ENCODE results near the gene LNP1. TPM values are rescaled to one million over a fixed set of nuclear protein-coding genes. Genes with fewer than 3 reads are reported as not detected.
"Not testable (repeated sequence)": the region's sequence is repeated elsewhere in the genome, so short reads cannot be mapped to it uniquely, and the experiment has no call there.

LNP1 gene, protein sequence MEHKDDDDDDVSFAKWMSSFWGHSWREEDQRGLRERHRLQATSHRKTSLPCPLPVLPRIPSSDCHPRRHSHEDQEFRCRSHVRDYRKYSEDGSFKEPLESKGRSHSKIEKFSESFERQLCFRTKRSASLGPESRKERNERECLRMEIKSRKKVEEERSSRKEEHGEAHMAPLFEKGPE
- 10 to 100 TPM in 1 of 4 donors, 1 to 10 TPM in 3; 7.0 to 10.1 (median 8.7) TPM for polyA plus RNA-seq (ENCODE audit: insufficient read length in 4 of 4)

DNA sequence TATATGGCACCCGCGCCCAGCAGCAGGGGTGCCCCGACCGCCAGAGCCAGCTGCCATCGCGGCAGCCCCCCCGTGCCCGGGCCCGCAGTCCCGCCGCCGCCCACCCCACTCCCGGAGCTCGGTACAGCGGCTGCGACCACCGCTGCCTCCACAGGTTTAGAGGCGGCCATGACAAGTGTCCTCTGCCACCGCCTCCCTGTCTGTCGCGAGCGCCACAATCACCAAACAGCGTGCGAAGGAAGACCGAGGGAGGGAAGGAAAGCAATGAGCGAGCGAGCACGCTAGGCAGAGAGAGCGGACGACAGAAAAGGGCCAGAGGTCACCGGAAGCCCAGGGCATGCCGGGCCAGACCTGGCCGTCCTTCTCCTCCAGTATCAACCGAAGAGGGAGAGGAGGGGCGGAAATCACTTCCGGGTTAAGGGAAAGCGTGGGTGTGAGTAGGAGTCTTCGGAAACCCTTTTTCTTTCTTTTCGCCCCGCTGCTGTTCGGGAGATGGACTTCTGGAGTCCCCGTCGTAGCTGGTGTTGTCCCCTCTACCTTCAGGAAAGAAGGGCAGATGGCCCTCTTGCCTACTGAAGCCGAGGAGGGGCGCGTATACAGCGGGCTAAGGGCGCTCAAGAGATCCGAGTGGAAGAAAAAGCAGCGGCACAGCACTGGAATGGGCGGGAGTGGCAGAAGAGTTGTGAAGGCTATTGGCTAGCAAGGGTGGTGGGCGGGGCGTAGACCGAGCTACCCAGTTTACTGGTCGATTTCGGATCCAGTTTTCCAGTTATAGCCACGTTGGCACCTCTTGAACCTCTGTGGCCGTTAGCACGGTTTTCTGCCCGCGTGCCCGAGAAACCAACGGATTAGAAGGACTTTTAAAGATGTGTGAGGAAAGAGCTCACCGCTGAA, at the start of gene LNP1, which contains the start of gene TOMM70:
LNP1 (plus strand) TSS at position 760 of the 894 bp plus-strand sequence. CDS start 28,191 bp downstream, outside the sequence.
TOMM70 (minus strand) TSS at position 310 of the 894 bp plus-strand sequence; CDS start at position 170, 140 bp downstream.
- peak; percentile 93 to 96 (median 95) for DNase-seq (ENCODE audit: low read depth in 4 of 4, low spot score in 3 of 4)

DNA sequence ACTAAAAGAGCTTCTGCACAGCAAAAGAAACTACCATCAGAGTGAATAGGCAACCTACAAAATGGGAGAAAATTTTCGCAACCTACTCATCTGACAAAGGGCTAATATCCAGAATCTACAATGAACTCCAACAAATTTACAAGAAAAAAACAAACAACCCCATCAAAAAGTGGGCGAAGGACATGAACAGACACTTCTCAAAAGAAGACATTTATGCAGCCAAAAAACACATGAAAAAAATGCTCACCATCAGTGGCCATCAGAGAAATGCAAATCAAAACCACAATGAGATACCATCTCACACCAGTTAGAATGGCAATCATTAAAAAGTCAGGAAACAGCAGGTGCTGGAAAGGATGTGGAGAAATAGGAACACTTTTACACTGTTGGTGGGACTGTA, 49.6 kb upstream of the LNP1 start:
- not testable (repeated sequence) for DNase-seq (ENCODE audit: low read depth in 4 of 4, low spot score in 3 of 4)

DNA sequence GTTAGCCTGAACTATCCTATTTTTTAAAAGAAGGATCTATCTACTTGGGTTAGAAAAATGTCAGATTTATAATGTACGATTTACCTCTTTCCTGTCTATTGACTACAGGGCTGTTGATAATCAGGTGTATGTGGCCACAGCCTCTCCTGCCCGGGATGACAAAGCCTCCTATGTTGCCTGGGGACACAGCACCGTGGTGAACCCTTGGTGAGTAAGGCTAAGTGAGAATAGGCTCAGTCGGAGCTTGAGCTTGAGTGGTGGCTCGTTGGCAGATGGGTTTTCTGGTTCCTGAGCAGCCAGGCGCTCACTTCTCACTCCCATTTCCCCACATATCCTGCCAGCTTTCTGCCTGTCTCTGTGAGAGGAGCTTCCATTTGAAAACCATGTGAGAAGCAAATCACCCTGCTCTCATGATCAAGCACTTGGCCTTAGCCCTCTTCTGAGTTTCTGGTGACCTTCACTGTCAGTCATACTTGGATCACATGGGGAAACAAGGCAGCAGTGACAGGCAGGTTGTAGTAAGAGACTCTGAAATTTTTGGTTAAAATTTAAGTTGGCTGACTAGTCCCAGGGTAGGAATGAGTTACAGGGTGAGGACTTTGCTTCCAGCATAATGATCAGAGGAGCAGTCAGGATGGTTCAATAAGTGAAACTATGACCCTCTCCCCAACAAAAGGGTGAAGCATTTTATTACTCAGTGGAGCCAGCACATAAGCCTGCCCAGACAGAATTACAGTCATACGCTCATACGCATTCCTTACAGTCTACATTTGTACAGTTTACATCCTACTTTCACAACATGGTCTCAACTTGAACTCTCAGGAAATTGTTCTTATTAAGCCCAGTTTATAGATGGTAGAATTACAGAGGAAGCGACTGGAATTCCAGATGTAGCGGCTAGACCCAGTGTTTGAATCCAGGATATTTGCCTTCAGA, 48.8 kb upstream of the LNP1 start:
- no peak for DNase-seq (ENCODE audit: low read depth in 4 of 4, low spot score in 3 of 4)

DNA sequence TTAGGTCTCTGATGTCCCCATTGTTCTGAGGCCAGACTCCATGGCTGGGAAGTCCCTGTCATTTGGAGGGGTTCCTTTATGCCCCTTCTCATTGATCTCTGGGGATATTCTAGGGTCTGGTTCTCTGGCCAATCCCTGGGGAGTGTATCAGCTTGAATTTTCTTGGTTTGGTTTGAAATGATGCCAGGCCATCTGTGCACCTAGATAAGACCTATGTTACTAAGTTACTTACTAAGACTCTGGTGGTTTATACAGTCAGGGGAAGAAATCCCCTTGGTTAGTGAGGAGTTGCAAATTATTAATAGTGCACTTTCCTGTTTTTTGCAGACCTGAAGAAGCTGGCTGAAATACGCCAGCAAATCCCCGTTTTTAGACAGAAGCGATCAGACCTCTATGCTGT, 46.5 kb upstream of the LNP1 start:
- DNase-seq (ENCODE audit: low read depth in 4 of 4, low spot score in 3 of 4): no peak

DNA sequence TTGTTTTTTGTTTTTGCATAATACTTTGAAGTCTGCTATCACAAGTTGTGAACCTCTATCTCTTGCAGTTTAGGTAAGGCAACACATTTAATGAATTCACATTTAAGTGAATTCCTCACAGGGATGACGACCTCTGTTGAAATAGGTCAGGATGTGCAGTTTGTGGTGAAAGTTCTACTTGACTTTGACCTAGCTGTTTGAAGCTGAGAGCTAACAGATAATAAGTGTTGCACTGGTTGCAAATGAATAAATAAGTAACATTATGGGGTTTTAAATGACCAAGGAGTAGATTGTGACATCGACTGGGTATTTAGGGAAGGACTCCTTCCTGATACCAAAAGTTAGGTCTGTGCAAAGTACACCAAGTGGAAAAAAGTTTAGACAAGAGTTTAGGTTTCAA, 42.9 kb upstream of the LNP1 start:
- no peak for DNase-seq (ENCODE audit: low read depth in 4 of 4, low spot score in 3 of 4)

DNA sequence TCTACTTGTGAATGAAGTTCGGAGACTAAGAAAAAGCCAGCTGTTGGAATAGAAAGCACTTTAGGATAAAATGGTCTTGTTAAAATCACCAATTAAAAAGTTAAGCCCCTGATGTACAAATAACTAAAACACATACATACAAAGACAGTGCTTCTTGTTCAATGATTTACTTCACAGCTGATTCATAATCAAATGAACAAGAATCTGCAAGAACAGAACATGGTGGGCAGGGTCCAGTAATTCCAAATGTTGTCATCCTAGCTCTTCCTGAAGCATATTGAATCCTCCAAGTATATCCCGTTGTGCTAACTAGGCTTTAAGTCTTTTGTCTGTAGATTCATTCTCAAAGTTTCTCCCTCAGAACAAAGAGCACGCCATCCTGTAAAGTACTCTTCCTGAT, 42.3 kb upstream of the LNP1 start:
- no peak for DNase-seq (ENCODE audit: low read depth in 4 of 4, low spot score in 3 of 4)

DNA sequence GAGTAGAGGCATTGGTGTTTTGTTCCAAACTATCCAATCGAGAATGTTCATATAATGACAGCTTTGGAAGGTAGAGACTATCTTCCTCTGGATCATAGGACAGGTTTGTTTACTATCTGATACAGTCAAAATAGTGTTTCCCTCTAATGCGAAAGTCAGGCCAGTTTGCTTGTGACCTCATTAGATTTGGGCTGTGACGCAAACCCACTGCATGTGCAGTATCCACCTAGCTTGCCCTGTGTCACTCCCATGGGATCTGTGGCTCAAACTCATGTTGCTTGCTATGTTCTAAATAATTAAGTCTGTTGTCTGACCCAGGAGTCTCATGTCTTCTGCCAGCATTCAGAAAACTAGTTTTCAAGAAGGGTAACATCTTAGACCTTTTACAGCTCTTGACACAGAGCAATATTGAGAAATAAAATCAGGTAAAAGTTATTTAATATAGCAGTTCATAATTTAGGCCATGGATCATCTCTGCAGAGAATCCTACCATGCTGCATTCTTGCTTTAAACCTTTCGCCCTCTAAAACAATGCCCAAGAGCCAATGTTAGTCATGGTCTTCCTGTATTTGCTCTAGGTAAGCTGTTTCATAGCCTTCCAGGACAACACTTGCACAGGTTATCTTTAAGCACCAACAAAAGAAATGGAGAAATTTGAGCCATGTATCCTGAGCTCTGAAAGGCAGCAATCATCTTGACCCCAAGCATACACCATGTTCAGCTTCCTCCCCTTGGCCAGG, 40.4 kb upstream of the LNP1 start:
- DNase-seq (ENCODE audit: low read depth in 4 of 4, low spot score in 3 of 4): no peak

DNA sequence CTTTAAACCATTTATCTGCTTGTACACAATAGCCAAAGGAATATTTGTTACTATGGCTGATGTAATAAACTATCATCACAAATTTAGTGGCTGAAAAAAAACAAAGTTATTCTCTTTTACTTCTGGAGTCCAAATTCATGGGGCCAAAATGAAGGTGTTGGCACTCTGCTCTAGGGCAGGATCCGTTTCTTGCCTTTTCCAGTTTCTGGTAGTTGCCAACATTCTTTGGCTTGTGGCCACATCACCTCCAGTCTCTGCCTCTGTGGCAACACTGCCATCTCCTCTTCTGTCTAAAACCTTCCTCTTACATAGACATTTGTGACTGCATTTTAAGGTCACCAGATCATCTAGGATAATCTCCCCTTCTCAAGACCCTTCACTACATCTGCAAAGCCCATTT, 39.4 kb upstream of the LNP1 start:
- no peak for DNase-seq (ENCODE audit: low read depth in 4 of 4, low spot score in 3 of 4)

DNA sequence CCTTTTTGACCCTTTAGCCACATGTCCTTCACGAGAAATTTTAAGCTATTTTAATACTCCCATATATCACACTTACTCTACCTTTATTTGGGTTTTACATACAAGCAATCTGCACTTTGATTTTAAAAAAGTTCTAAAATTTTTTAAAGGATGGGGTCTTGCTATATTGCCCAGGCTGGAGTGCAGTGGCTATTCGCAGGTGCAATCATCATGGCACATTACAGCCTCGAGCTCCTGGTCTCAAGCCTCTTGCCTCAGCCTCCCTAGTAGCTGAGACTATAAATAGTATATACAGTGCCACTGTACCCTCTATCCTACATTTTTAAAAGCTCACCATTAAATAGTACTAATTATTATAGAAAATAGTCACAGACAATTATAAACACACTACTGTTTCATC, 36.9 kb upstream of the LNP1 start:
- no peak for DNase-seq (ENCODE audit: low read depth in 4 of 4, low spot score in 3 of 4)

DNA sequence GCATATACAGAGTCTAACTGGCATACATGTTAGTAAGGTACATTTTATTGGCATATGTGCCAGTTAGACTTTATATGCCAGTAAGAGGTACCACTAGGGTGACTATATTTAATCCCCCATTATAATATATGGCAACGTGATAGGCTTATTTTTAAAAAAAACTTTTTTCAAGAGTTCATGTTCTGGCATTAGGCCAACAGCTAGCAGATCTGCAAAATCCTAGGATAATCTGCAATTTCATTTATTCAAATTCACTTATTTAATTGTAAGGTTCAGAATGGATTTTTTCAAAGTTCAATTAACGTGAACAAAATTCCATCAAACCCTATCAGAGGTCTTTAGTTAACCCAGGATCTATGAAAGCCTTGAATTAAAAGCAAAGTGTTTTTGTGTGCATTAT, 34.9 kb upstream of the LNP1 start:
- DNase-seq (ENCODE audit: low read depth in 4 of 4, low spot score in 3 of 4): no peak

DNA sequence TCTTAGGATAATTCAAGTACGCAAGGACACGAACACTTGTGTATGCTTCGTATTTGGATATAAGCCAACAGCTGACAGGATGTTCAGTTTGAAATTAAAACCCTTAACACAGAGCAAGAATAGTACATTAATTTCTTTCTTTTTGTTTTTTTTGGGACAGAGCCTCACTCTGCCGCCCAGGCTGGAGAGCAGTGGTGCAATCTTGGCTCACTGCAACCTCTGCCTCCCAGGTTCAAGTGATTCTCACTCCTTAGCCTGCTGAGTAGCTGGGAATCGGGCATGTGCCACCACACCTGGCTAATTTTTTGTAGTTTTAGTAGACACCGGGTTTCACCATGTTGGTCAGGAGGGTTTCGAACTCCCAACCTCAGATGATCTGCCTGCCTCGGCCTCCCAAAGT, 32.9 kb upstream of the LNP1 start:
- no peak for DNase-seq (ENCODE audit: low read depth in 4 of 4, low spot score in 3 of 4)

DNA sequence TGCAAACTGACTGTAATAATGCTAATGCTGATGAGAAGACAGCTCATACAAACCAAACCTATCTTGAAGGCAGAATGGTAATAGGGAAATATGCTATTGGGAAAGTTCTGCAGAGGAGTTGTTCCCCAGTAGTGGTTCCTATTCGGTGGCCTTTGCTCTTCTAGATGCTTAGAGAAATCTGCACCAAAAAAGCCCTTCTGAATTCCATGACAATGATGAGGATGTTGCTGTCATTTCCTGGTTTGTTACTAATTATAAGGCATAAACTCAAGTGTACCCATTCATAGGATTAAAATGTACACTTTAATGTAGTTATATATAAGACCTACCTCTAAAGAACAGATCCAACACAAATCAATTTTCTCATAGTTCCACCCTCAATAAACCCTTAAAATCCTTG, 30.6 kb upstream of the LNP1 start:
- no peak for DNase-seq (ENCODE audit: low read depth in 4 of 4, low spot score in 3 of 4)

DNA sequence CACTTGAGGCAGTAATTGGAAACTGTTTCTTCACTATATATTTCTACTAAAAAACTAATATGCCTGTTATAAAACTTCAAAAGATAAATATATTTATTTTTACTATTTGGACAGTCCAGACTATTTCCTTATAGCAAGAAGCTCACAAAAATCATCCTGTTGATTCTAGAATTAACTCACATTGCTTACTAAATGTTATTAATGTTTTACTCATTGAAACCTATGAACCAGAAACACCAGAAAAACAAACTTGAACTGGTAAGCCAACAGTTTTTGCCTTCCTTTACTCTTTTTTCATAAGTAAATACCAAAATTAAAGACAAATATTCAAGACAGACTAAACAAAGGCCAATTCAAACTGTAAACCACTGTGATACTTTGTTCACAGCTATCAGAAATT, 26.8 kb upstream of the LNP1 start:
- DNase-seq (ENCODE audit: low read depth in 4 of 4, low spot score in 3 of 4): no peak

DNA sequence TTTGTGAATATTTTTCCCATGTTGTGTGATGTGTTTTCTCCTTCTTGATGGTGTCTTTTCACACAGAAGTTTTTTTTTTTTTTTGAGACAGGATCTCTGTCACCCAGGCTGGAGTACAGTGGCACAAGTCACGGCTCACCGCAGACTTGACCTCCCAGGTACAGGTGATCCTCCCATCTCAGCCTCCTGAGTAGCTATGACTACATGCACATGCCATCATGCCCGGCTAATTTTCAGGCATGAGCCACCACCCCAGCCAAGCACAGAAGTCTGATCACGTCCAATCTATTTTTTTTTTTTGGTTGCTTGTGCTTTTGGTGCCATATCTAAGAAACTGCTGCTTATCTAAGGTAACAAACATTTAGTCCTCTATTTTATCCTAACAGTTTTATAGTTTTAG, 25.0 kb upstream of the LNP1 start:
- DNase-seq (ENCODE audit: low read depth in 4 of 4, low spot score in 3 of 4): no peak

DNA sequence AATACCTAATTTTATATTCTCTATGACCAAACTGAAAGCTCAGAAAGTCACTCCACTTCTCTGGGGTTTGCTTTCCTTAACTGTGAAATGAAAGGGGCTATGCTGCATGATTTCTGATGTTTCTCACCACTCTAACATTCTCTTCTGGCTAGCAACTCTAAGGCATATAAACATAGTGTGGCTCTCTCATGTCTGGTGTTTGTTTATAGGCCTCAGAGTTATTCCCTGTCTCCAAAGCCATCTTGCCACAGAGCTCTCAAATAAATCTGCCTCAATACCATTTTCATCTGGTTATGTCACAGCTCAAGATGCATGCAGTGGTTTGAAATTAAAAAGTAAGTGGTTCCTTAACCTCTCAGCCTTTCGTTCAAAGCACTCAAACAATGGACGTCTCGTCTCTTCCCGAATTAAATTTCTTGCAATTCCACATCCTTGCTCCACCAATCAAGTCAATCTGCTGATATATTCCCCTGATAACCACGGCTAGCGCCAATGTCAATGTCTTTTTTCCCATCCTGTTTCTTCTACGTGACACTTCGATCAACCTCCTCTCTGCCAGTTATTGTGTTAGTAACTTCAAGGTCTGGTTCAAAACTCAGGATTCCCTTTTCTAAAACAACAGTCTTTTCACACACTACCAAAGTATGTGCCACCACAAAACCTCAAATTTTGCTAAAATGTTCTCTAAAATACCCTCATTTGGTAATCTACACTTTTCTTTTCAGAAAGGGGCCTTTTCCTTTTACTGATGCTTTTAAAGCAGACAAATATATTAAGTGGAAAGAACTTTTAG, 16.4 kb upstream of the LNP1 start:
- no peak for DNase-seq (ENCODE audit: low read depth in 4 of 4, low spot score in 3 of 4)

DNA sequence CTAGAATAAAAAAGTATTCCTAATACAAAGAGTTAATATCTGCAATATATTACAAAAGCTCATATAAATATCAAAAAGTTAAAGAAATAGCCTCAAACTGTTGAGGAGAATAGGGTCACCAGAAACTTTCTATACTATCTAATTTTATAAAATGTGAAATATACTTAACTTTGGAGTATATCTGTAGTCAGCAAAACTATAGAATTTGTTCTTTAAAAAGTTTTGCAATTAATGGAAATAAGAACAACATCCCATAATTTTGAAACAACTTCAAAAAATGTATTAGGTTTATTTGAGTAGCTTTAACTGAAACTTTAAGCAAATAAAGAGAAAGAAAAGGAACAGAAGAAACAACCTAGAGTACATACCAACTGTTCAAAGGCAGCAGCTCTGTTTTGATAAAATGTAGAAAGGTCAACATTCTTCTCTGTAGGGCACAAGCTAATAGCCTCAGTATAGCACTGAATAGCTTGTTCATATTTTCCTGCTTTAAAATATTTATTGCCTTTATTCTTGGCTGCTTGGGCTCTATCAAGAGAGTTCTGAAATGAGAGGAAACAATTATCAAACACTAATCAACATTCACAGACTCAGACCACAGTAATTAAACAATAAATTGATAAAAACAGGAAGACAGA, 14.8 kb upstream of the LNP1 start:
- DNase-seq (ENCODE audit: low read depth in 4 of 4, low spot score in 3 of 4): no peak

DNA sequence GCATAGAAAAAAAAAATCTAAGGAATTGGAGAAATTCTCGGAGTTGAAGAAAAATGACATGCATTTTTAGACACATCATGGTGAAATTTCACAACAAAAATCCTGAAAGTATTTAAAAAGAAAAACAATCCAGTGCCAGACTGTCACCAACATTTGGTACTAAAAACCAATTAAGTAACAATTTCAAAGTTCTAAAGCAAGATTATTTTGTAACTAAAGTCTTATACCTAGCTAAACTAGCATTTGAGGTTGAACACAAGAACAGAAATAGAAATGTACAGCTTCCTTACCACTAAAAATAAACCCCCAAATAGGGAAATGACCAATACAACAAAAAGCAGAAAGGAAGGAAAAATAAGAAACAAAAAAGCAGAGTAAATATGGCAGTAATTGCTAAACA, 12.3 kb upstream of the LNP1 start:
- DNase-seq (ENCODE audit: low read depth in 4 of 4, low spot score in 3 of 4): no peak

DNA sequence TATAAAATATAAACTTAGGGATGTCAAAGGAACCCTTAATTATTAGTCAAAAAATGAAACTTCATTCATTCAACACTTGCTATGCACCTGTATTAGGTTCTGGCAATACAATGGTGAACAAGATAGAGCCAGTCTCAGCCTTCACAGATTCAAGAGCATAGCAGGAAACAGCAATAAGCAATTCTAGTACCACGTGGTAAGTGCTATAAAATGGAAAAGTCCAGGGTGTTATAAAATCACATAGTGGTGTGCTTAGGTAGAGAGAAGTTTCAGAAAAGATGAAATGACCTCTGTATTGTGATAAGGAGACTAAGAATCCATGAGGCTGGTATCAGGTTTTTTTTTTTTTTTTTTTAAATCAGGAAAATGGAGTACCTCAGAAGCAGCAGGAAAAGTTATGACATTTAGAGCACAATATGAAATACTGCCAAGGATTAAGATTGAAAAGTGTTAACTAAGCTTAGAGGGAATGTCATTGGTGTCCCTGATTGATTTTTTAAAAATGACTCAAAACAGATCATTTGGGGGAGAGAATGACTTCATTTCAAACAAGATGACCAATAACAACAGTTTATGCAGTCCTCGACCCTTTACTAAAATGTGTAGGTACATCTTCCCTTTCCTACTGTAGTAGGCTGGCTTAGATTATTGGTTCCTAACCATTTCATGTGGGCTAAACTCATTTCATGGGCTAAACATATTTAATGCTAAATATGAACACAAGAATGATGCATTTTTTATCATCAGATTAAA, 5.5 kb upstream of the LNP1 start:
- DNase-seq (ENCODE audit: low read depth in 4 of 4, low spot score in 3 of 4): no peak
